Measurements from ENCODE around the gene TTC28. TPM values are rescaled to one million over a fixed set of nuclear protein-coding genes. Genes with fewer than 3 reads are reported as not detected.

Gene TTC28
- total RNA-seq, 1 donor from 2014 or later, result 23.2 TPM

DNA sequence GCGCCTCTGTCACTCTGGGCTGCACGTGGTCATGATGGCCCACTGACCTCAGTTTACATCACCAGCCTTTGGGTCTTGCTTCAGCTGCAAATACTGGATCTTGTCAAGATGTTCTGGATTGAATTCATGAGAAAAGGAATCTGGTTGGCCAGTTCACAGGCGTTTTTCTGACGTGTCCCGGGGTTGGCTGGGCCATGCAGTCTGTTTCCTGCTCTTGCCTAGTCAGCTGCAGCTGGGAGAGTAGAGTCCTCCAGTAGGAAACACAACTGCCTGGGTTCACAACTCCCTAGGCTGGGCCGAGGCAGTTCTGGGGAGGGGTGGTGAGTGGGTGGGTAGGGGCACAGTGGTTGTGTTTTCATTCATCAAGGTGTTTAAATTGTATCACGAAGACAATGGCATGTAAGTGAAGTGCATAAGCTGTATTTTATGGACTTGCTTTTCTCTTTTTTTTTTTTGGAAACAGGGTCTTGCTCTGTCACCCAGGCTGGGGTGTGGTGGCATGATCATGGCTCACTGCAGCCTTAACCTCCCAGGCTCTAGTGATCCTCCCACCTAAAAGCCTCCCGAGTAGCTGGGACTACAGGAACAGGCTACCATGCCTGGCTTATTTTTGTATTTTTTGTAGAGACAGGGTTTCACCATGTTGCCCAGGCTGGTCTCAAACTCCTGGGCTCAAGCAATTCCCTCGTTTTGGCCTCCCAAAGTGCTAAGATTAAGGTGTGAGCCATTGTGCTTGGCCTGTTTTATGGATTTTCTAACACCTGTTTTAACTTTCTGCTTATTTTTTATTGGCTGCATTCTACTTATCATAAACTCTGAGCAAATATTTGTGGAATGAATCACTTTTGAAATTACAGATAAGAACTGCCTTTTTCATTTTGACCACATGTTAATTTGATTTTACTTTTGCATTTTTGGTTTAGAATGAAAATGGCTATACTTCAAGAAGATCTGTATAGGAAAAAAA is 706.6 kb downstream of the TTC28 start:
- Histone ChIP-seq H4K20me1 (ENCODE audit: insufficient read depth, low read length) (no peaks in the 10 kb centered on the region), H3K36me3 (ENCODE audit: insufficient read depth, low read length) (no peaks in the 10 kb centered on the region), H3K4me3 (ENCODE audit: insufficient read depth, low read depth, low read length) (no peak overlapping the region), H3K4me2 (ENCODE audit: low read length) (no peak overlapping the region), H3K79me2 (ENCODE audit: insufficient read depth, low read length) (no peaks in the 10 kb centered on the region), H3K4me1 (ENCODE audit: insufficient read depth, low read length) (peaks cover 2% of the 10 kb centered on the region), H2AFZ (ENCODE audit: low read depth, low read length) (no peak overlapping the region), H3K9ac (ENCODE audit: low read length) (no peak overlapping the region), H3K9me3 (ENCODE audit: insufficient read depth, low read depth, low read length) (no peaks in the 10 kb centered on the region), H3K27ac (ENCODE audit: low read depth, low read length) (no peak overlapping the region), H3K27me3 (ENCODE audit: insufficient read depth, low read length) (no peaks in the 10 kb centered on the region)
- H3K4me1 Mint-ChIP-seq (ENCODE audit: low read depth, unreplicated experiment), result peaks cover 25% of the 10 kb centered on the region
- no peaks in the 10 kb centered on the region for H3K27me3 Mint-ChIP-seq (ENCODE audit: low read depth, unreplicated experiment)
- no peak overlapping the region for H3K27ac Mint-ChIP-seq (ENCODE audit: unreplicated experiment)
- no peak for FAIRE-seq
- no peak for TF ChIP-seq EZH2 (IDR thresholded peaks at IDR 0.05; ENCODE audit: insufficient read depth, low read length)
- TF ChIP-seq, protein P1, sequence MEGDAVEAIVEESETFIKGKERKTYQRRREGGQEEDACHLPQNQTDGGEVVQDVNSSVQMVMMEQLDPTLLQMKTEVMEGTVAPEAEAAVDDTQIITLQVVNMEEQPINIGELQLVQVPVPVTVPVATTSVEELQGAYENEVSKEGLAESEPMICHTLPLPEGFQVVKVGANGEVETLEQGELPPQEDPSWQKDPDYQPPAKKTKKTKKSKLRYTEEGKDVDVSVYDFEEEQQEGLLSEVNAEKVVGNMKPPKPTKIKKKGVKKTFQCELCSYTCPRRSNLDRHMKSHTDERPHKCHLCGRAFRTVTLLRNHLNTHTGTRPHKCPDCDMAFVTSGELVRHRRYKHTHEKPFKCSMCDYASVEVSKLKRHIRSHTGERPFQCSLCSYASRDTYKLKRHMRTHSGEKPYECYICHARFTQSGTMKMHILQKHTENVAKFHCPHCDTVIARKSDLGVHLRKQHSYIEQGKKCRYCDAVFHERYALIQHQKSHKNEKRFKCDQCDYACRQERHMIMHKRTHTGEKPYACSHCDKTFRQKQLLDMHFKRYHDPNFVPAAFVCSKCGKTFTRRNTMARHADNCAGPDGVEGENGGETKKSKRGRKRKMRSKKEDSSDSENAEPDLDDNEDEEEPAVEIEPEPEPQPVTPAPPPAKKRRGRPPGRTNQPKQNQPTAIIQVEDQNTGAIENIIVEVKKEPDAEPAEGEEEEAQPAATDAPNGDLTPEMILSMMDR (IDR thresholded peaks at IDR 0.05; ENCODE audit: insufficient read depth, low read depth, low read length), result no peak
- DNase-seq (ENCODE audit: low read depth), result peak; percentile 34
- H3K36me3 Mint-ChIP-seq (ENCODE audit: low read depth, unreplicated experiment), result no peaks in the 10 kb centered on the region
- H3K4me3 Mint-ChIP-seq (ENCODE audit: unreplicated experiment), result no peak overlapping the region
- peaks cover 1% of the 10 kb centered on the region for H3K9me3 Mint-ChIP-seq (ENCODE audit: unreplicated experiment)

DNA sequence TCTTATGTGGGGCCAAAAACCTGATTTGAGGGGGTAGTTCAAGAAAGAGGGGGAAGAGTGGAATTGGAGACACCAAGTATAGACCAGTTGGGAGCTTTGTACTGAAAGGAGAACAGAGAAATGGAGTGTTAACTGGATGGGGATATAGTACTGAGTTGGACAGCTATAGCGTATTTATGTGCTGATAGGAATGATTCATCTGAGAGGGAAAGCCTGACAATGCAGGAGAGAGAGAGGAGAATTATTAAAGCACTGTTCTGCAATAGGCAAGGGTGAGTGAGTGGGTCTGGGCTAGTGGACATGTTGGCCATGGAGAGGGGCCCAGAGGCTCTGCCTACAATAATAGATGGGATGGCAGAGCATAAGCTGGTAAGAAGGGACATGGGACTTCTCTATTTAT is 707.7 kb downstream of the TTC28 start:
- no peaks in the 10 kb centered on the region for H4K20me1 ChIP-seq (ENCODE audit: insufficient read depth, low read length)
- H3K9me3 ChIP-seq (ENCODE audit: insufficient read depth, low read depth, low read length), result no peaks in the 10 kb centered on the region
- no peak overlapping the region for H3K9ac ChIP-seq (ENCODE audit: low read length)
- peak overlapping the region; percentile 29 for H3K4me3 Mint-ChIP-seq (ENCODE audit: unreplicated experiment)
- FAIRE-seq (no peak), DNase-seq (ENCODE audit: low read depth) (no peak)
- H3K4me1 ChIP-seq (ENCODE audit: insufficient read depth, low read length), result peaks cover 2% of the 10 kb centered on the region
- H2AFZ ChIP-seq (ENCODE audit: low read depth, low read length), result no peak overlapping the region
- H3K4me3 ChIP-seq (ENCODE audit: insufficient read depth, low read depth, low read length), result no peak overlapping the region
- no peak overlapping the region for H3K27ac ChIP-seq (ENCODE audit: low read depth, low read length)
- H3K9me3 Mint-ChIP-seq (ENCODE audit: unreplicated experiment), result peaks cover 1% of the 10 kb centered on the region
- no peaks in the 10 kb centered on the region for H3K36me3 ChIP-seq (ENCODE audit: insufficient read depth, low read length)
- H3K36me3 Mint-ChIP-seq (ENCODE audit: low read depth, unreplicated experiment), result peaks cover 1% of the 10 kb centered on the region
- peaks cover 25% of the 10 kb centered on the region for H3K4me1 Mint-ChIP-seq (ENCODE audit: low read depth, unreplicated experiment)
- H3K4me2 ChIP-seq (ENCODE audit: low read length), result no peak overlapping the region
- no peak overlapping the region for H3K27ac Mint-ChIP-seq (ENCODE audit: unreplicated experiment)
- no peaks in the 10 kb centered on the region for H3K27me3 ChIP-seq (ENCODE audit: insufficient read depth, low read length)
- TF ChIP-seq, protein P1 (IDR thresholded peaks at IDR 0.05; ENCODE audit: insufficient read depth, low read depth, low read length), result no peak
- TF ChIP-seq EZH2 (IDR thresholded peaks at IDR 0.05; ENCODE audit: insufficient read depth, low read length), result no peak
- H3K27me3 Mint-ChIP-seq (ENCODE audit: low read depth, unreplicated experiment), result no peaks in the 10 kb centered on the region
- no peaks in the 10 kb centered on the region for H3K79me2 ChIP-seq (ENCODE audit: insufficient read depth, low read length)
